ENCODE data around the gene CMTM8.

The CMTM8 gene

DNA sequence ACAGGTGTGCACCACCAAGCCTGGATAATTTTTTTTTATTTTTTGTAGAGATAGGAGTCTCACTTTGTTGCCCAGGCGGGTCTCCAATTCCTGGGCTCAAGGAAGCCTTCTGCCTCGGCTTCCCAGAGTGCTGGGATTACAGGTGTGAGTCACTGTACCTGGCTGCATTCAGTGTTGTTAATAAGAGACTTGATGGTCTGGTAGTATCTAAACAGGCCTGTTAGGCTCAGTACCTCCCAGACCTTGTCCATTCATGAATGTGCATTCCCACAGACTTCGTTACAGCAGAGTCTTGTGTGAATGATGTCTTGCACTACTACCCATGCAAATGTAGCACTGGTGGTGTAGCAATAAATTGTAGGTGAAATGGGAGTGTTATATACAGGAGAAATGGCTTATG is 17.7 kb downstream of the CMTM8 start:
- DNase-seq (ENCODE audit: low read depth) = no peak
- TF ChIP-seq, protein P1, sequence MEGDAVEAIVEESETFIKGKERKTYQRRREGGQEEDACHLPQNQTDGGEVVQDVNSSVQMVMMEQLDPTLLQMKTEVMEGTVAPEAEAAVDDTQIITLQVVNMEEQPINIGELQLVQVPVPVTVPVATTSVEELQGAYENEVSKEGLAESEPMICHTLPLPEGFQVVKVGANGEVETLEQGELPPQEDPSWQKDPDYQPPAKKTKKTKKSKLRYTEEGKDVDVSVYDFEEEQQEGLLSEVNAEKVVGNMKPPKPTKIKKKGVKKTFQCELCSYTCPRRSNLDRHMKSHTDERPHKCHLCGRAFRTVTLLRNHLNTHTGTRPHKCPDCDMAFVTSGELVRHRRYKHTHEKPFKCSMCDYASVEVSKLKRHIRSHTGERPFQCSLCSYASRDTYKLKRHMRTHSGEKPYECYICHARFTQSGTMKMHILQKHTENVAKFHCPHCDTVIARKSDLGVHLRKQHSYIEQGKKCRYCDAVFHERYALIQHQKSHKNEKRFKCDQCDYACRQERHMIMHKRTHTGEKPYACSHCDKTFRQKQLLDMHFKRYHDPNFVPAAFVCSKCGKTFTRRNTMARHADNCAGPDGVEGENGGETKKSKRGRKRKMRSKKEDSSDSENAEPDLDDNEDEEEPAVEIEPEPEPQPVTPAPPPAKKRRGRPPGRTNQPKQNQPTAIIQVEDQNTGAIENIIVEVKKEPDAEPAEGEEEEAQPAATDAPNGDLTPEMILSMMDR (IDR thresholded peaks at IDR 0.05; ENCODE audit: low read depth, low read length) = no peak
- no peak for TF ChIP-seq POLR2A (IDR thresholded peaks at IDR 0.05; ENCODE audit: extremely low read depth, insufficient read length)
- TF ChIP-seq MAX (IDR thresholded peaks at IDR 0.05; ENCODE audit: low read depth, low read length) = no peak
- TF ChIP-seq MYC (IDR thresholded peaks at IDR 0.05; ENCODE audit: low read depth, low read length) = no peak
- no peak overlapping the region for H3K4me3 ChIP-seq (ENCODE audit: low read depth, low read length)

- no peak for TF ChIP-seq POLR2A (IDR thresholded peaks at IDR 0.05; ENCODE audit: extremely low read depth, insufficient read length)
- no peak for TF ChIP-seq MYC (IDR thresholded peaks at IDR 0.05; ENCODE audit: low read depth, low read length)
- TF ChIP-seq, protein P1 (IDR thresholded peaks at IDR 0.05; ENCODE audit: low read depth, low read length) = no peak
- no peak overlapping the region for H3K4me3 ChIP-seq (ENCODE audit: low read depth, low read length)
- DNase-seq (ENCODE audit: low read depth) = no peak
Measured at GRCh38 chr3:32257042-32257441, 18.6 kb downstream of the CMTM8 start.

- TF ChIP-seq MYC (IDR thresholded peaks at IDR 0.05; ENCODE audit: low read depth, low read length) (no peak), POLR2A (IDR thresholded peaks at IDR 0.05; ENCODE audit: extremely low read depth, insufficient read length) (no peak), MAX (IDR thresholded peaks at IDR 0.05; ENCODE audit: low read depth, low read length) (no peak)
- TF ChIP-seq, protein P1 (IDR thresholded peaks at IDR 0.05; ENCODE audit: low read depth, low read length) = no peak
- H3K4me3 ChIP-seq (ENCODE audit: low read depth, low read length) = no peak overlapping the region
- no peak for DNase-seq (ENCODE audit: low read depth)
Measured at GRCh38 chr3:32257641-32258438, 19.4 kb downstream of the CMTM8 start.

GRCh38 chr3:32258869-32259268 is 20.4 kb downstream of the CMTM8 start:
- TF ChIP-seq MYC (IDR thresholded peaks at IDR 0.05; ENCODE audit: low read depth, low read length) = no peak
- TF ChIP-seq, protein P1 (IDR thresholded peaks at IDR 0.05; ENCODE audit: low read depth, low read length) = no peak
- no peak for TF ChIP-seq MAX (IDR thresholded peaks at IDR 0.05; ENCODE audit: low read depth, low read length)
- no peak for TF ChIP-seq POLR2A (IDR thresholded peaks at IDR 0.05; ENCODE audit: extremely low read depth, insufficient read length)
- DNase-seq (ENCODE audit: low read depth) = no peak
- H3K4me3 ChIP-seq (ENCODE audit: low read depth, low read length) = no peak overlapping the region

- DNase-seq (ENCODE audit: low read depth) = no peak
- H3K4me3 ChIP-seq (ENCODE audit: low read depth, low read length) = no peak overlapping the region
- no peak for TF ChIP-seq MAX (IDR thresholded peaks at IDR 0.05; ENCODE audit: low read depth, low read length)
- no peak for TF ChIP-seq POLR2A (IDR thresholded peaks at IDR 0.05; ENCODE audit: extremely low read depth, insufficient read length)
- no peak for TF ChIP-seq MYC (IDR thresholded peaks at IDR 0.05; ENCODE audit: low read depth, low read length)
- TF ChIP-seq, protein P1 (IDR thresholded peaks at IDR 0.05; ENCODE audit: low read depth, low read length) = no peak
Measured at GRCh38 chr3:32261545-32261944, 23.1 kb downstream of the CMTM8 start.

All from NB4 (cell line).